ENCODE data around the gene GALNT6. TPM values are rescaled to one million over a fixed set of nuclear protein-coding genes. Genes with fewer than 3 reads are reported as not detected.
A peak's percentile ranks its signal among the peaks of the same experiment; 100 is the strongest.

Gene GALNT6
- total RNA-seq (10 to 100 TPM in 3 of 5 experiments, 1 to 10 TPM in 2; 2.5 to 19.5 (median 13.4) TPM), polyA plus RNA-seq (10 to 100 TPM in 1 of 2 donors, 1 to 10 TPM in 1; 6.2 to 14.0 TPM), total RNA-seq (24.2 reads per million, percentile 55 among the genes with 10 or more reads in this experiment)

- intact Hi-C loops (cut with micrococcal nuclease): loop anchor here (1.0 to 10.0 kb wide), 4 partner anchors 8 to 663 kb away; partner anchors contain the start of genes BIN2 (in 1 of the 2) and NR4A1 (in 1 of the 2)
- peak; percentile 76 for ATAC-seq
- H3K27me3 ChIP-seq (ENCODE audit: control insufficient read depth in 2 of 2, insufficient read depth in 2 of 2, low read length in 2 of 2): no peaks in the 10 kb centered on the region
These were observed at the start of gene GALNT6 for GRCh38 chr12:51391283-51392123. TSS of gene GALNT6 (minus strand) at chr12:51391406. CDS start at chr12:51379781, 11,625 bp downstream.

GRCh38 chr12:51439330-51439729 lies 48.1 kb upstream of the GALNT6 start:
- Mint-ChIP-seq H3K9me3 (no peaks in the 10 kb centered on the region), H3K27me3 (peaks cover 0 to 11% (median 0%) of the 10 kb centered on the region in 5 donors), H3K27ac (peak overlapping the region in 1 of 9 donors; percentile 76), H3K4me3 (peak overlapping the region in 2 of 10 donors; percentile 41 to 44), H3K36me3 (peaks cover 0 to 15% (median 0%) of the 10 kb centered on the region in 5 donors), H3K4me1 (peaks cover 11 to 48% (median 25%) of the 10 kb centered on the region in 7 donors)
- no peak for DNase-seq
- ChIA-PET POLR2A (no interaction called here), CTCF (interaction anchor here (0.6 kb wide), 1 partner anchor 20 kb away, joined by 3 read pairs; no protein-coding TSS in a partner anchor)
- no peak for ATAC-seq
- peaks cover 0 to 8% of the 10 kb centered on the region in 2 donors for H3K4me1 ChIP-seq (ENCODE audit: control insufficient read depth in 2 of 2, insufficient read depth in 2 of 2, low read length in 2 of 2)
- H3K27ac ChIP-seq (ENCODE audit: low read depth, low read length): no peak overlapping the region
- H3K27me3 ChIP-seq (ENCODE audit: control insufficient read depth in 2 of 2, insufficient read depth in 2 of 2, low read length in 2 of 2): no peaks in the 10 kb centered on the region
- intact Hi-C loops (cut with micrococcal nuclease): no loop called here
- H3K4me3 ChIP-seq (ENCODE audit: low read length): no peak overlapping the region
- H3K36me3 ChIP-seq (ENCODE audit: control insufficient read depth in 2 of 3, insufficient read depth in 3 of 3, low read length in 3 of 3): no peaks in the 10 kb centered on the region
- no peaks in the 10 kb centered on the region for H3K9me3 ChIP-seq (ENCODE audit: control insufficient read depth in 2 of 3, low read length in 3 of 3)

More at GRCh38 chr12:51391283-51392123, at the start of gene GALNT6:
- H3K36me3 ChIP-seq (ENCODE audit: control insufficient read depth in 2 of 3, insufficient read depth in 3 of 3, low read length in 3 of 3): no peaks in the 10 kb centered on the region
- Mint-ChIP-seq H3K27me3 (peaks cover 0 to 8% (median 0%) of the 10 kb centered on the region in 5 donors), H3K9me3 (no peaks in the 10 kb centered on the region), H3K36me3 (peaks cover 0 to 4% (median 0%) of the 10 kb centered on the region in 5 donors), H3K27ac (peak within 1 kb of the TSS; percentile 84 to 96 (median 90)), H3K4me1 (peaks cover 67 to 87% (median 74%) of the 10 kb centered on the region in 7 donors), H3K4me3 (peak within 1 kb of the TSS; percentile 77 to 96 (median 92))
- peaks cover 50 to 68% of the 10 kb centered on the region in 2 donors for H3K4me1 ChIP-seq (ENCODE audit: control insufficient read depth in 2 of 2, insufficient read depth in 2 of 2, low read length in 2 of 2)
- peak within 1 kb of the TSS; percentile 83 for H3K27ac ChIP-seq (ENCODE audit: low read depth, low read length)
- H3K9me3 ChIP-seq (ENCODE audit: control insufficient read depth in 2 of 3, low read length in 3 of 3): no peaks in the 10 kb centered on the region
- ChIA-PET CTCF (interaction anchor here (1.5 kb wide), 1 partner anchor 22 kb away, joined by 6 read pairs; no protein-coding TSS in a partner anchor), POLR2A (interaction anchor here (0.6 to 3.6 kb wide), 6 partner anchors 10 to 530 kb away, joined by 3 to 13 read pairs (median 4); no protein-coding TSS in a partner anchor)
- peak within 1 kb of the TSS; percentile 67 for H3K4me3 ChIP-seq (ENCODE audit: low read length)
- DNase-seq: peak; percentile 50 to 74 (median 61)

- intact Hi-C loops (cut with micrococcal nuclease): no loop called here
- peaks cover 0 to 21% (median 0%) of the 10 kb centered on the region in 5 donors for H3K27me3 Mint-ChIP-seq
- H3K27ac Mint-ChIP-seq: no peak overlapping the region
- no peak overlapping the region for H3K4me3 ChIP-seq (ENCODE audit: low read length)
- H3K36me3 Mint-ChIP-seq: peaks cover 0 to 15% (median 0%) of the 10 kb centered on the region in 5 donors
- peaks cover 0 to 8% of the 10 kb centered on the region in 2 donors for H3K4me1 ChIP-seq (ENCODE audit: control insufficient read depth in 2 of 2, insufficient read depth in 2 of 2, low read length in 2 of 2)
- H3K36me3 ChIP-seq (ENCODE audit: control insufficient read depth in 2 of 3, insufficient read depth in 3 of 3, low read length in 3 of 3): no peaks in the 10 kb centered on the region
- no peak overlapping the region for H3K4me3 Mint-ChIP-seq
- H3K27ac ChIP-seq (ENCODE audit: low read depth, low read length): no peak overlapping the region
- H3K27me3 ChIP-seq (ENCODE audit: control insufficient read depth in 2 of 2, insufficient read depth in 2 of 2, low read length in 2 of 2): no peaks in the 10 kb centered on the region
- peaks cover 0 to 1% (median 0%) of the 10 kb centered on the region in 11 donors for H3K9me3 Mint-ChIP-seq
- ChIA-PET CTCF (interaction anchor here (0.5 to 0.7 kb wide), 2 partner anchors 394 to 555 kb away, joined by 3 read pairs; no protein-coding TSS in a partner anchor), POLR2A (no interaction called here)
- DNase-seq (no peak), ATAC-seq (no peak)
- peaks cover 11 to 55% (median 25%) of the 10 kb centered on the region in 7 donors for H3K4me1 Mint-ChIP-seq
- H3K9me3 ChIP-seq (ENCODE audit: control insufficient read depth in 2 of 3, low read length in 3 of 3): no peaks in the 10 kb centered on the region
These were observed 46.2 kb upstream of the GALNT6 start for GRCh38 chr12:51437431-51437830.

GRCh38 chr12:51434305-51434704 lies 43.1 kb upstream of the GALNT6 start:
- no peak overlapping the region for H3K27ac Mint-ChIP-seq
- no peak for ATAC-seq
- intact Hi-C loops (cut with micrococcal nuclease): no loop called here
- H3K4me1 Mint-ChIP-seq: peaks cover 1 to 33% (median 10%) of the 10 kb centered on the region in 7 donors
- H3K27me3 Mint-ChIP-seq: peaks cover 0 to 29% (median 0%) of the 10 kb centered on the region in 5 donors
- POLR2A ChIA-PET: no interaction called here
- CTCF ChIA-PET: no interaction called here
- no peaks in the 10 kb centered on the region for H3K27me3 ChIP-seq (ENCODE audit: control insufficient read depth in 2 of 2, insufficient read depth in 2 of 2, low read length in 2 of 2)
- H3K9me3 ChIP-seq (ENCODE audit: control insufficient read depth in 2 of 3, low read length in 3 of 3): no peaks in the 10 kb centered on the region
- H3K27ac ChIP-seq (ENCODE audit: low read depth, low read length): no peak overlapping the region
- no peak overlapping the region for H3K4me3 ChIP-seq (ENCODE audit: low read length)
- peaks cover 0 to 8% (median 0%) of the 10 kb centered on the region in 5 donors for H3K36me3 Mint-ChIP-seq
- H3K4me1 ChIP-seq (ENCODE audit: control insufficient read depth in 2 of 2, insufficient read depth in 2 of 2, low read length in 2 of 2): peaks cover 0 to 5% of the 10 kb centered on the region in 2 donors
- DNase-seq: no peak
- H3K4me3 Mint-ChIP-seq: no peak overlapping the region
- H3K9me3 Mint-ChIP-seq: peaks cover 0 to 1% (median 0%) of the 10 kb centered on the region in 11 donors
- no peaks in the 10 kb centered on the region for H3K36me3 ChIP-seq (ENCODE audit: control insufficient read depth in 2 of 3, insufficient read depth in 3 of 3, low read length in 3 of 3)

GRCh38 chr12:51432921-51433320 lies 41.7 kb upstream of the GALNT6 start:
- Mint-ChIP-seq H3K9me3 (peaks cover 0 to 1% (median 0%) of the 10 kb centered on the region in 11 donors), H3K36me3 (peaks cover 0 to 5% (median 0%) of the 10 kb centered on the region in 5 donors), H3K4me1 (peaks cover 0 to 22% (median 5%) of the 10 kb centered on the region in 7 donors), H3K27me3 (peaks cover 0 to 29% (median 0%) of the 10 kb centered on the region in 5 donors), H3K27ac (no peak overlapping the region), H3K4me3 (no peak overlapping the region)
- ATAC-seq (no peak), DNase-seq (no peak)
- intact Hi-C loops (cut with micrococcal nuclease): no loop called here
- ChIA-PET POLR2A (no interaction called here), CTCF (no interaction called here)
- Histone ChIP-seq H3K4me1 (ENCODE audit: control insufficient read depth in 2 of 2, insufficient read depth in 2 of 2, low read length in 2 of 2) (peaks cover 0 to 5% of the 10 kb centered on the region in 2 donors), H3K36me3 (ENCODE audit: control insufficient read depth in 2 of 3, insufficient read depth in 3 of 3, low read length in 3 of 3) (no peaks in the 10 kb centered on the region), H3K9me3 (ENCODE audit: control insufficient read depth in 2 of 3, low read length in 3 of 3) (no peaks in the 10 kb centered on the region), H3K27ac (ENCODE audit: low read depth, low read length) (no peak overlapping the region), H3K4me3 (ENCODE audit: low read length) (no peak overlapping the region), H3K27me3 (ENCODE audit: control insufficient read depth in 2 of 2, insufficient read depth in 2 of 2, low read length in 2 of 2) (no peaks in the 10 kb centered on the region)

GRCh38 chr12:51430196-51430895 lies 39.1 kb upstream of the GALNT6 start:
- ATAC-seq: no peak
- H3K27ac Mint-ChIP-seq: no peak overlapping the region
- H3K4me3 Mint-ChIP-seq: no peak overlapping the region
- DNase-seq: no peak
- H3K4me1 ChIP-seq (ENCODE audit: control insufficient read depth in 2 of 2, insufficient read depth in 2 of 2, low read length in 2 of 2): no peaks in the 10 kb centered on the region
- no peak overlapping the region for H3K27ac ChIP-seq (ENCODE audit: low read depth, low read length)
- no peaks in the 10 kb centered on the region for H3K27me3 ChIP-seq (ENCODE audit: control insufficient read depth in 2 of 2, insufficient read depth in 2 of 2, low read length in 2 of 2)
- intact Hi-C loops (cut with micrococcal nuclease): no loop called here
- H3K9me3 Mint-ChIP-seq: peaks cover 0 to 1% (median 0%) of the 10 kb centered on the region in 11 donors
- ChIA-PET CTCF (interaction anchor here (0.7 kb wide), 1 partner anchor 11 kb away, joined by 3 read pairs; no protein-coding TSS in a partner anchor), POLR2A (no interaction called here)
- no peaks in the 10 kb centered on the region for H3K36me3 Mint-ChIP-seq
- H3K27me3 Mint-ChIP-seq: peaks cover 0 to 23% (median 0%) of the 10 kb centered on the region in 5 donors
- no peaks in the 10 kb centered on the region for H3K36me3 ChIP-seq (ENCODE audit: control insufficient read depth in 2 of 3, insufficient read depth in 3 of 3, low read length in 3 of 3)
- H3K9me3 ChIP-seq (ENCODE audit: control insufficient read depth in 2 of 3, low read length in 3 of 3): no peaks in the 10 kb centered on the region
- H3K4me3 ChIP-seq (ENCODE audit: low read length): no peak overlapping the region
- peaks cover 0 to 24% (median 2%) of the 10 kb centered on the region in 7 donors for H3K4me1 Mint-ChIP-seq

Data from naive thymus-derived CD4-positive, alpha-beta T cell (primary cell).